IPS DF 6.9 (cell line): ENCODE results near the gene DERA.
"Not testable (repeated sequence)": the region's sequence is repeated elsewhere in the genome, so short reads cannot be mapped to it uniquely, and the experiment has no call there.

ENCODE experiments used
- DNase-seq: peaks from one replicate; pipeline ENCODE4 v3.0.0-alpha.2; 2013; ENCODE audit warnings: low read depth, low spot score
- H3K27ac ChIP-seq: one replicate; pipeline ENCODE4 v1.5.1; 2013; ENCODE audit warnings: low read length, control low read depth
- H3K27me3 ChIP-seq: 2 replicates; pipeline ENCODE4 v1.6.1; 2013; ENCODE audit warnings: mild to moderate bottlenecking, low read length; ENCODE audit not compliant: control insufficient read depth, insufficient read depth
- H3K36me3 ChIP-seq: 2 replicates; pipeline ENCODE4 v1.6.1; 2013; ENCODE audit warnings: low read length; ENCODE audit not compliant: control insufficient read depth, insufficient read depth
- H3K4me1 ChIP-seq: 2 replicates; pipeline ENCODE4 v1.6.1; 2013; ENCODE audit warnings: low read length; ENCODE audit not compliant: control insufficient read depth, insufficient read depth
- H3K4me3 ChIP-seq: 2 replicates; pipeline ENCODE4 v1.5.1; 2013; ENCODE audit warnings: mild to moderate bottlenecking, low read length
- H3K9me3 ChIP-seq: 2 replicates; pipeline ENCODE4 v1.6.1; 2013; ENCODE audit warnings: low read length, inconsistent platforms; ENCODE audit not compliant: control insufficient read depth, insufficient read depth
- WGBS: extraction: QIAGEN DNeasy Blood & Tissue Kit; methylation state at CpG from one replicate; pipeline ENCODE4 v1.1.7; 2013; ENCODE audit warnings: mixed read lengths, missing lambda C conversion rate; ENCODE audit not compliant: insufficient read length, insufficient coverage; 5-methylcytosine and 5-hydroxymethylcytosine counted together

Gene DERA

GRCh38 chr12:15899282-15899870, 11.8 kb upstream of the DERA start:
- Histone ChIP-seq H3K27ac (no peak overlapping the region), H3K36me3 (peaks cover 9% of the 10 kb centered on the region; the same call in 1 of the 2 replicates), H3K27me3 (no peaks in the 10 kb centered on the region), H3K4me1 (no peaks in the 10 kb centered on the region), H3K4me3 (no peak overlapping the region), H3K9me3 (no peaks in the 10 kb centered on the region)
- no peak for DNase-seq

- Histone ChIP-seq H3K4me1 (no peaks in the 10 kb centered on the region), H3K27me3 (no peaks in the 10 kb centered on the region), H3K4me3 (no peak overlapping the region), H3K27ac (no peak overlapping the region), H3K36me3 (peaks cover 10% of the 10 kb centered on the region; the same call in 1 of the 2 replicates), H3K9me3 (no peaks in the 10 kb centered on the region)
- no peak for DNase-seq
- WGBS, result no CpG with 5 or more reads among the region's 5 CpGs
Measured at GRCh38 chr12:15904378-15904920, 6.7 kb upstream of the DERA start.

- H3K9me3 ChIP-seq, result no peaks in the 10 kb centered on the region
- DNase-seq, result no peak
- H3K4me1 ChIP-seq, result no peaks in the 10 kb centered on the region
- no peaks in the 10 kb centered on the region for H3K27me3 ChIP-seq
- H3K27ac ChIP-seq, result no peak overlapping the region
- no peak overlapping the region for H3K4me3 ChIP-seq
- no peaks in the 10 kb centered on the region for H3K36me3 ChIP-seq
- WGBS, result no CpG with 5 or more reads among the region's 5 CpGs
Measured at GRCh38 chr12:15910468-15910863, 666 bp upstream of the DERA start.

- no CpG with 5 or more reads among the region's 5 CpGs for WGBS
- DNase-seq, H3K4me1 ChIP-seq, H3K36me3 ChIP-seq, H3K27ac ChIP-seq, H3K9me3 ChIP-seq, H3K27me3 ChIP-seq: not testable (repeated sequence)
- peak overlapping the region; percentile 77; the same call in 1 of the 2 replicates for H3K4me3 ChIP-seq
Measured at GRCh38 chr12:15911931-15912330, 799 bp downstream of the DERA start.

GRCh38 chr12:15914131-15914530, 3.0 kb downstream of the DERA start:
- not testable (repeated sequence) for H3K9me3 ChIP-seq, H3K27me3 ChIP-seq, H3K4me3 ChIP-seq, H3K27ac ChIP-seq, DNase-seq, H3K36me3 ChIP-seq, H3K4me1 ChIP-seq
- WGBS, result no CpG with 5 or more reads among the region's 5 CpGs

GRCh38 chr12:15918066-15918465, 6.9 kb downstream of the DERA start:
- Histone ChIP-seq H3K27me3 (no peaks in the 10 kb centered on the region), H3K27ac (no peak overlapping the region), H3K9me3 (no peaks in the 10 kb centered on the region), H3K4me1 (peaks cover 4% of the 10 kb centered on the region), H3K4me3 (no peak overlapping the region), H3K36me3 (no peaks in the 10 kb centered on the region)
- DNase-seq, result no peak
- no CpG with 5 or more reads among the region's 7 CpGs for WGBS

- no peaks in the 10 kb centered on the region for H3K9me3 ChIP-seq
- no CpG with 5 or more reads among the region's 2 CpGs for WGBS
- H3K27me3 ChIP-seq, result no peaks in the 10 kb centered on the region
- peaks cover 4% of the 10 kb centered on the region for H3K4me1 ChIP-seq
- H3K4me3 ChIP-seq, result no peak overlapping the region
- DNase-seq, result no peak
- H3K36me3 ChIP-seq, result no peaks in the 10 kb centered on the region
- no peak overlapping the region for H3K27ac ChIP-seq
Measured at GRCh38 chr12:15919418-15919817, 8.3 kb downstream of the DERA start.

GRCh38 chr12:15924956-15925355, 13.8 kb downstream of the DERA start:
- no peak overlapping the region for H3K27ac ChIP-seq
- H3K27me3 ChIP-seq, result no peaks in the 10 kb centered on the region
- no CpG with 5 or more reads among the region's 1 CpG for WGBS
- DNase-seq, result no peak
- no peak overlapping the region for H3K4me3 ChIP-seq
- H3K9me3 ChIP-seq, result no peaks in the 10 kb centered on the region
- peaks cover 3% of the 10 kb centered on the region; the same call in 1 of the 2 replicates for H3K4me1 ChIP-seq
- no peaks in the 10 kb centered on the region for H3K36me3 ChIP-seq

GRCh38 chr12:15928346-15928745, 17.2 kb downstream of the DERA start:
- WGBS, result no CpG with 5 or more reads among the region's 2 CpGs
- 0 out of 2 replicates have a peak, but pooled peaks cover 1% of the 10 kb centered on the region for H3K4me1 ChIP-seq
- no peak overlapping the region for H3K4me3 ChIP-seq
- H3K27ac ChIP-seq, result no peak overlapping the region
- no peak for DNase-seq
- no peaks in the 10 kb centered on the region for H3K36me3 ChIP-seq
- H3K27me3 ChIP-seq, result no peaks in the 10 kb centered on the region
- no peaks in the 10 kb centered on the region for H3K9me3 ChIP-seq

GRCh38 chr12:15928870-15929571, 17.9 kb downstream of the DERA start:
- no CpG with 5 or more reads among the region's 10 CpGs for WGBS
- DNase-seq, result no peak
- H3K27ac ChIP-seq, result no peak overlapping the region
- no peaks in the 10 kb centered on the region for H3K9me3 ChIP-seq
- H3K27me3 ChIP-seq, result no peaks in the 10 kb centered on the region
- H3K36me3 ChIP-seq, result no peaks in the 10 kb centered on the region
- H3K4me1 ChIP-seq, result 0 out of 2 replicates have a peak, but pooled peaks cover 1% of the 10 kb centered on the region
- no peak overlapping the region for H3K4me3 ChIP-seq
